Measurements from ENCODE around the gene KANSL3.

Gene KANSL3

GRCh38 chr2:96608469-96609455 lies 29.4 kb downstream of the KANSL3 start:
- no peak for DNase-seq (ENCODE audit: low read depth in 2 of 2)

- DNase-seq (ENCODE audit: low read depth in 2 of 2) = no peak
Observed at GRCh38 chr2:96604104-96604503, 34.0 kb downstream of the KANSL3 start.

- no peak for DNase-seq (ENCODE audit: low read depth in 2 of 2)
Observed at GRCh38 chr2:96602330-96602823, 35.7 kb downstream of the KANSL3 start.

GRCh38 chr2:96601382-96602292 lies 36.5 kb downstream of the KANSL3 start:
- no peak for DNase-seq (ENCODE audit: low read depth in 2 of 2)

GRCh38 chr2:96599941-96600340 lies 38.2 kb downstream of the KANSL3 start:
- no peak for DNase-seq (ENCODE audit: low read depth in 2 of 2)

GRCh38 chr2:96596596-96596995 lies 41.5 kb downstream of the KANSL3 start:
- DNase-seq (ENCODE audit: low read depth in 2 of 2) = no peak

GRCh38 chr2:96594691-96595152 lies 43.4 kb downstream of the KANSL3 start:
- DNase-seq (ENCODE audit: low read depth in 2 of 2) = peak in 1 of 2 donors; percentile 3

- no peak for DNase-seq (ENCODE audit: low read depth in 2 of 2)
Observed at GRCh38 chr2:96594282-96594681, 43.8 kb downstream of the KANSL3 start.

GRCh38 chr2:96591494-96591893 lies 46.6 kb downstream of the KANSL3 start:
- DNase-seq (ENCODE audit: low read depth in 2 of 2) = no peak

- no peak for DNase-seq (ENCODE audit: low read depth in 2 of 2)
Observed at GRCh38 chr2:96591054-96591453, 47.1 kb downstream of the KANSL3 start.

- DNase-seq (ENCODE audit: low read depth in 2 of 2) = no peak
Observed at GRCh38 chr2:96587843-96588242, 50.3 kb downstream of the KANSL3 start.

- DNase-seq (ENCODE audit: low read depth in 2 of 2) = no peak
Observed at GRCh38 chr2:96584017-96584416, 54.1 kb downstream of the KANSL3 start.

- DNase-seq (ENCODE audit: low read depth in 2 of 2) = no peak
Observed at GRCh38 chr2:96580771-96581170, 57.3 kb downstream of the KANSL3 start.

GRCh38 chr2:96579422-96579821 lies 58.7 kb downstream of the KANSL3 start:
- no peak for DNase-seq (ENCODE audit: low read depth in 2 of 2)

GRCh38 chr2:96578731-96579130 lies 59.4 kb downstream of the KANSL3 start:
- DNase-seq (ENCODE audit: low read depth in 2 of 2) = no peak

GRCh38 chr2:96577501-96577900 lies 60.6 kb downstream of the KANSL3 start:
- no peak for DNase-seq (ENCODE audit: low read depth in 2 of 2)

GRCh38 chr2:96575785-96576456 lies 62.2 kb downstream of the KANSL3 start:
- no peak for DNase-seq (ENCODE audit: low read depth in 2 of 2)

- no peak for DNase-seq (ENCODE audit: low read depth in 2 of 2)
Observed at GRCh38 chr2:96574364-96574763, 63.7 kb downstream of the KANSL3 start.

- DNase-seq (ENCODE audit: low read depth in 2 of 2) = no peak
Observed at GRCh38 chr2:96568094-96568493, 70.0 kb downstream of the KANSL3 start.

- no peak for DNase-seq (ENCODE audit: low read depth in 2 of 2)
Observed at GRCh38 chr2:96565111-96565510, 73.0 kb downstream of the KANSL3 start.

GRCh38 chr2:96564563-96564962 lies 73.5 kb downstream of the KANSL3 start:
- no peak for DNase-seq (ENCODE audit: low read depth in 2 of 2)

GRCh38 chr2:96564026-96564425 lies 74.1 kb downstream of the KANSL3 start:
- no peak for DNase-seq (ENCODE audit: low read depth in 2 of 2)
